Activated CD4-positive, CD25-positive, alpha-beta regulatory T cell treated with anti-CD3 and anti-CD28 coated beads, Interleukin-2, amount 50 U/mL, for 72 hours (primary cell): ENCODE measurements around the gene FOXG1.

Experiments
- DNase-seq: peaks from one replicate; pipeline ENCODE4 v3.0.0; 2021

Gene FOXG1

DNA sequence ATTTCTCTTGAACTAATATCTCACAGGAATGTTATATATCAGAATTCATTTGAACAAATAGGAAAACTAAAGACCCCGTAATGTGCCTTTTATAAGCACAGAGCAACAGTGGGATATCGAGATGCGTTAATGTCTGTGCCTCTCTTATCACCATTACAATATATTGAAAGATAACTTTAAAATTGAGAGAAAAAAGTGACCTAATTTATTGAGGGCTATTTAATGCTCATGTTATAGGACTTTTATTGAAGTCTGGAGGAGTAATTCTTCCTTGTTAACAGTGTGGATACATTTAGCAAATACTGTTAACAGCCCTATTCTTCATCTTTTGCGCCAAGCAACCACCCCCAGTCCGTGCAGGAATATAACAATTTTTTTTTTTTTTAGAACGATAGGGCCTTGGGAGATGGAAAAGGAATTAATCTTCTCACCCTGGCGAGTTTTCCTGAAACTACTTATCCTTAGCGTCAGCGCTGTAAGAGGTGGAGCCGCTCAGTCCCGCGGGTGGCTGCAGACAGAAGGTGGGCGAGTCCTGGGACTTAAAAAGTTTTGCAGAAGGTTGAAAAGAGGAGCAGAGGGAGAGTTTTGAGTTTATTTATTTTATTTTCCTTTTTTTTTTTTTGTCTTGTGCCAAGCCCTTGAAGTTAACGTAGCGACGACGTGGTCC, 11.0 kb downstream of the FOXG1 start:
- DNase-seq = no peak

DNA sequence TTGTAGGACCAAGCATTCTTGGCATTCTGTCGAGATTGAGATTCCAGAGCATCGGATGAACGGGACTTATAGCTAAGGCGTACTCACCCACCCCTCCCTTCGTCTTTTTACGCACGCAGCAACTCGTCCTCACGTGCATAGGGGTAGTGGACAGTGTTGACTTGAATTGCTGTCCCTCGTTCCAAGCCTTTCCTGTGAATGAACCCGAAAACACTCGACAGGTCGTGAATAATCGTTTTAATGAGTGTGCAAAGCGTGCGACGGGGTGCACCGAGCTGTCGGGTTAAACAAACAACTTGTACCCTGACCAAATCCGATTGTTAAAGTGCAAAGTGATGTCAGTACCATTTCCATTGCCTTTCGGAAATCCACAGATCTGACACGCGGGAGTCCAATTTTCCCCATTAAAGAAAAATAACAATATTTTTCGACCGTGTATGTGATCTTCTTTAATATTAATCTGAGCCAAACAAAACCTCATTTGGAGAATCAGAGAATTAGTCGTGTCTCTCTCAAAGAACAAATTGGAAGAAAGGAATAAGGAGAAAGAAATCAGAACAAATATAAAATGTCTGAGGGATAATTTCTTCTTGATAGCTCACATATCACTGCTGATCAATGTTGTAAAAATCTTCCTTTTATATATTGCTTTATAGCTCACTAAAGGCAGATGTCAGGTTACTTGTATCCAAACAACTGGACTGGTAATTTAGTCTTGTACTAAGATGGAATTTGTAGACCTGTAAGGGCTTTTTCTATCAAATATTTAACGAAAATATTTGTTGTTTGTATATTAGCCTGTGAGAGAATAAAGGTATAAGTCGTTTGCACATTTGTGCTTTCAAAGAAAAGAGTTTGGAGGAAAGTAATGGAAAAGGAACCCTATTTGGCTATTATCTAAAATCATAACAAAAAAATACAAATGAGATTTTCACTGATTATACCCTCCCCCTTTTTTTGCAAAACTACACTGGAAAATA, 11.8 kb downstream of the FOXG1 start:
- no peak for DNase-seq

DNA sequence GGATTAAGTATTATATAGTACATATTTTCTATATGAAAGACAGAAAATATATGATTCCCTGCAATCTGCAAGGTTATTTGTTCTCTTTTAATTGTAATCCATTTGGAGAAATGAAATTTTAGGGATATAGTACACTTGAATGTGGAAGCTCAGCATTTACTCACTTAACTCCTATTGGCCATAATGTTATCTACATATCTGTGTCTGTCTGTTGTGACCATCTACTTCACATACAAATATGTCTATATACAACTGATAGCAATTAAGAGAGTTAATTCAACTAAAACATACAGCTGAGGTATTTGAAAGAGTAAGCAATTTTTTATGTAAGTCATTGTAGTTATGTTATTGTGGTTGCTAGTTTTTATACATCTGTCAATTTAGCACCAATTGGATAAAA, 12.9 kb downstream of the FOXG1 start:
- no peak for DNase-seq

GRCh38 chr14:28780843-28781820, 14.5 kb downstream of the FOXG1 start:
- DNase-seq = no peak

GRCh38 chr14:28782301-28782700, 15.7 kb downstream of the FOXG1 start:
- DNase-seq = no peak

DNA sequence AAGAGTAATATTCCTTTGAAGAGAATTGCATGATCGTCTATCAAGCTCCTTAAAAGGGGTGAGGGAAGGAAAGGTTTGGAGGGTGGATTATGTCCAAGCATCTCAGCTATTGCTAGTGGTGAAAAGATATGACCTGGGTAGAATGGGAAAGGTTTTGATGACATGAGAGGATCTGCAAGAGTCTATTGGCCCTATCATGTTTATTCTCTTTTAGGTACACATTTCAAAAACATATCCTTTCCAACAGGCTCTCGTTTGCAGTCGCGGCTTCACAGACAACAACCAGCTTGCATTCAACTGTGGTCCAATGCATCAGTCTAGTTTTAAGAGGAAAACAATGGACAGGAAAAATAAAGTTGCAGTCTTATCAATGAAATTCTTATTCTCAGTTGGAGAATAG, 17.1 kb downstream of the FOXG1 start:
- DNase-seq = no peak

DNA sequence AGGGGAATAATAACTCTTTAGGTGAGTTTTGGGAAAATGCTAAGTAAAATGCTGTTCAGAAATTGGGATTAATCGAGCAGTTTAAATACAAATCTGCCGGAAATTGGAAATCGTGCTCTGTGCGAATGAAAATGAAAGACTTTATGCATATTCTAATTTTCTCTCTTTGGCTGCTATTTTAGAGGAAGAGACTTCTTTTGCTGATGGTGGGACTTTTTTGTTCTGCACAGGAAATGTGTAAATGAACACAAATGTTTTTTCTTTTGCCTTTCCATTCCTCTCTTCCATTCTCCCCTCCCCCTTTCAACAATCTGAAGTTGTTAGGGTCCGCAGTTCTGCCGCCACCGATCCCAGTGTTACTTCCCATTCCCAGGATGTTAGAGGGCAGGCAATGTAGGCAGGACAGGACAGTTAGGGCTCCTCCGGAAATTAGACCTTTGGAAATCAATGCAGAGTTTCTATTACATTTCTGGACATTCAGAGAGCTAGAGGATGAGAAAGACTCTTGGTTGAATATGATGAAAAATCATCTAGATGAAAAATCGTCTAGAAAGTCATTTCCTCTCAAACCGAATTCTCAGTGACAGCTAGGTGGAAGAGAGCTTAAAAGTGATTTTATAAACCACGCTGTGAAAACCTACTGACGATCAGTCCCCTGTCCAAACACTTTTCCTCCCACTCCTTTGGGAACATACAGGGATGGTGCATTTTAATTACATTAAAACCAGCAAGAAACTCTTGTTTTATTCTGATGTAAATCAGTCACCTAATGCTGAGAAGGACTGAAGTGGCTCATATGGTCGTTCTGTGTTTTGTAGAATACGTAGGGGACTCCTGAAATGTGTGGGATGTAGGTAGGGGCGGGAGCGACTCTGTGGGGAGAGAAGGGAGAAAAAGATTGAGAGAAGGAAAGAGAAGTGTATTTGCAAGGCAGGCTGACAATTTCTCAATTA, 17.8 kb downstream of the FOXG1 start:
- no peak for DNase-seq

- DNase-seq = no peak
Observed at GRCh38 chr14:28785096-28785952, 18.7 kb downstream of the FOXG1 start.

GRCh38 chr14:28807518-28807917, 40.9 kb downstream of the FOXG1 start:
- DNase-seq = no peak

GRCh38 chr14:28813810-28814209, 47.2 kb downstream of the FOXG1 start:
- no peak for DNase-seq
